Measurements from ENCODE around the gene KREMEN2.

Gene KREMEN2

DNA sequence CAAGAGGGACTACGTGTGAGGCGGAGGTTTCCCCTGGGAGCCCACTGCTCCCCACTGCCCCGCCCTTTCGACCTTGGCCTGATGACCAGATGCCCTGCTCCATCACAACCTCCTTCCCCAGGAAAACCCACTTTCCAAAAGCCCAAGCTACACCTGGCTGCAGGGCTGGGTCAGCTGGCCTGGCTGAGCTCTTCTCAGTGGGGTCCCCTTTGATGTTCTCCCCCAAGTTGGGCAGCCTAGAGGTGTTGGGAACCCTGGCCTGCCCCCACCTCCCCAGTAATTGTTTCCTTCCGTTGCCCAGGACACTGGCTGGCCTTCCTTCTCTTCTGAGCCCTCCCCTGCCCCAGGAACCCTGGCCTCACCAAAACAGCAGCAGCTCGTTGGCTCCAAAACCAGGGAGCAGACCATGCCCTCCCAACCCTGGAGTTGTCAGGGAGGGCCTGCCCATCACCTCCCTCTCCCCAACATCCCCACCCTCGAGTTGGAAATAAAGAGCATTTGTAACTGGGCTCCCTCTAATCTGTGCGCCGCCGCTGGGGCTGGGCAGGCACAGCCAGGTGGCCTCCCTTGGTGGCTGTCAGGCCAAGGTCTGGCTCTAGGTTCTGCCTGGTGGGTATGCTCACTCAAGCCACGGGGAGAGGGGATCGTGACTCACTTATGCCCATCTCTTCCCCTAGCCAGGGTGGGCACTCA is 50.1 kb downstream of the KREMEN2 start:
- FAIRE-seq (no peak), DNase-seq (ENCODE audit: insufficient read length, low spot score) (no peak)
- TF ChIP-seq PAX5 (IDR thresholded peaks at IDR 0.05; ENCODE audit: insufficient read depth, low read length, severe bottlenecking) (no peak), POU2F2 (IDR thresholded peaks at IDR 0.05; ENCODE audit: low read depth, low read length) (no peak)

DNA sequence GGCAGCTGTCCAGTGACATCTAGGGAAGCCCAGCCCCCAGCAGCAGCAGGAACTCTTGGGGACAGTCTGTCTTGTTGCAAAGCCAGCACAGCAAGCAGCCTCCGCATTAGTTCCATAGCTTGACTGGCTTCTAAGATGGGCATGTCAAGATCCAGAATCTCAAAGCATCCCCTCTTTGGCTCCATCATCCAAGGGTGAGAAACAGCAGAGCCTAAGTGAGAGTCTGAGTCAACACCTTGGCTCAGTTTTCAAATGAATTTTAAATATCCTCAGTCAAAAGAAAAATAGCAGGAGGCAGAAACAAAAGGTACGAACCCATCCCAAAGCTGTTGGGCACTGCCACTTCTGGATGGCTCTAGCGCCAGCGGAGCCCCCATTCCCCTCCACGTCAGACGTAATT is 50.9 kb downstream of the KREMEN2 start:
- DNase-seq (ENCODE audit: insufficient read length, low spot score) (no peak), FAIRE-seq (no peak)
- TF ChIP-seq POU2F2 (IDR thresholded peaks at IDR 0.05; ENCODE audit: low read depth, low read length) (no peak), POLR2AphosphoS5 (IDR thresholded peaks at IDR 0.05; ENCODE audit: low read depth, low read length) (no peak), TAF1 (IDR thresholded peaks at IDR 0.05; ENCODE audit: low read depth, low read length) (no peak), SPI1 (IDR thresholded peaks at IDR 0.05; ENCODE audit: low read depth, low read length) (no peak), PAX5 (IDR thresholded peaks at IDR 0.05; ENCODE audit: insufficient read depth, low read length, severe bottlenecking) (no peak), POLR2A (IDR thresholded peaks at IDR 0.05; ENCODE audit: low read depth, low read length) (no peak)

DNA sequence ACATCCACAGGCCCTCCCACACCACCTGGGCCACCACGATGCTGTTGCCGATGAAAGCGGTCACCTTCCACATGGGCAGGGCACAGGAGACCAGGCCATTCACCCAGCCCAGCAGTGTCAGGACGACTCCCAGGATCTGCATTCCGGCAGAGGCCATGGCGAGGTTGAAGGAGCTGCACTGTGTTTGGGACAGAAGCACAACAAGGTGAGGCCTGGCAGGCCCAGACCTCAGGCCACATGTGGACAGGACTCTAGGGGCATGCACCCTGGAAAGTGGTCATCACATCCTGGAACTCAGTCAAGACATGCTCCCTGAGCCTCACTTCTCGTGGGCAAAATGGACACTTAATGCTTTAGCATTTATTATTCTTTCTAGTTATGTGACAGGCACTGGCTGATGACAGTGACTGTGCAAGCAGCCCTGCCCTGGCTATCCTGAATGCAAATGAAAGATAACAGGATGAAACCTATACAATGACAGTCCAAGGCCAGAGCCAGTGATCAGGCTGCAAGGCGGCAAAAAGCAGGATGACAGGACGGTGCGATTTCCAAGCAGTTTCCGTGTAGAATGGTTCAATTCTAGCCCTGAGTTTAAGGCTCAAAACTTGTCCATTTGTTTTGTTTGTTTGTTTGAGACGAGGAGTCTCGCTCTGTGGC is 51.9 kb downstream of the KREMEN2 start:
- no peak for DNase-seq (ENCODE audit: insufficient read length, low spot score)
- no peak for FAIRE-seq
- TF ChIP-seq TAF1 (IDR thresholded peaks at IDR 0.05; ENCODE audit: low read depth, low read length) = no peak
- no peak for TF ChIP-seq POLR2AphosphoS5 (IDR thresholded peaks at IDR 0.05; ENCODE audit: low read depth, low read length)
- TF ChIP-seq POLR2A (IDR thresholded peaks at IDR 0.05; ENCODE audit: low read depth, low read length) = no peak
- TF ChIP-seq PAX5 (IDR thresholded peaks at IDR 0.05; ENCODE audit: insufficient read depth, low read length, severe bottlenecking) = no peak
- no peak for TF ChIP-seq POU2F2 (IDR thresholded peaks at IDR 0.05; ENCODE audit: low read depth, low read length)
- TF ChIP-seq SPI1 (IDR thresholded peaks at IDR 0.05; ENCODE audit: low read depth, low read length) = no peak

- TF ChIP-seq POLR2A (IDR thresholded peaks at IDR 0.05; ENCODE audit: low read depth, low read length) (no peak), POLR2AphosphoS5 (IDR thresholded peaks at IDR 0.05; ENCODE audit: low read depth, low read length) (no peak), PAX5 (IDR thresholded peaks at IDR 0.05; ENCODE audit: insufficient read depth, low read length, severe bottlenecking) (no peak)
- DNase-seq (ENCODE audit: insufficient read length, low spot score) (no peak), FAIRE-seq (no peak)
These were observed 53.3 kb downstream of the KREMEN2 start for GRCh38 chr16:3017344-3017743.

Data from GM12891 (cell line).